ENCODE results near the gene SOS1.

The SOS1 gene

GRCh38 chr2:38968021-38968420, 152.8 kb downstream of the SOS1 start:
- H3K9me3 ChIP-seq: no peaks in the 10 kb centered on the region

GRCh38 chr2:38966678-38967077, 154.2 kb downstream of the SOS1 start:
- intact Hi-C loops (cut with DNase I; ENCODE audit: low total_unique reads): no loop called here
- Histone ChIP-seq H3K27ac (no peak overlapping the region), H3K27me3 (no peaks in the 10 kb centered on the region), H3K4me1 (no peaks in the 10 kb centered on the region), H3K4me3 (no peak overlapping the region), H3K36me3 (peaks cover 0 to 6% (median 0%) of the 10 kb centered on the region in 3 donors), H3K9me3 (no peaks in the 10 kb centered on the region)
- DNase-seq: no peak
- TF ChIP-seq, protein P1, sequence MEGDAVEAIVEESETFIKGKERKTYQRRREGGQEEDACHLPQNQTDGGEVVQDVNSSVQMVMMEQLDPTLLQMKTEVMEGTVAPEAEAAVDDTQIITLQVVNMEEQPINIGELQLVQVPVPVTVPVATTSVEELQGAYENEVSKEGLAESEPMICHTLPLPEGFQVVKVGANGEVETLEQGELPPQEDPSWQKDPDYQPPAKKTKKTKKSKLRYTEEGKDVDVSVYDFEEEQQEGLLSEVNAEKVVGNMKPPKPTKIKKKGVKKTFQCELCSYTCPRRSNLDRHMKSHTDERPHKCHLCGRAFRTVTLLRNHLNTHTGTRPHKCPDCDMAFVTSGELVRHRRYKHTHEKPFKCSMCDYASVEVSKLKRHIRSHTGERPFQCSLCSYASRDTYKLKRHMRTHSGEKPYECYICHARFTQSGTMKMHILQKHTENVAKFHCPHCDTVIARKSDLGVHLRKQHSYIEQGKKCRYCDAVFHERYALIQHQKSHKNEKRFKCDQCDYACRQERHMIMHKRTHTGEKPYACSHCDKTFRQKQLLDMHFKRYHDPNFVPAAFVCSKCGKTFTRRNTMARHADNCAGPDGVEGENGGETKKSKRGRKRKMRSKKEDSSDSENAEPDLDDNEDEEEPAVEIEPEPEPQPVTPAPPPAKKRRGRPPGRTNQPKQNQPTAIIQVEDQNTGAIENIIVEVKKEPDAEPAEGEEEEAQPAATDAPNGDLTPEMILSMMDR (IDR thresholded peaks at IDR 0.05): no peak

More at GRCh38 chr2:38968021-38968420, 152.8 kb downstream of the SOS1 start:
- Histone ChIP-seq H3K27me3 (no peaks in the 10 kb centered on the region), H3K4me1 (no peaks in the 10 kb centered on the region), H3K36me3 (peaks cover 0 to 6% (median 0%) of the 10 kb centered on the region in 3 donors), H3K27ac (no peak overlapping the region), H3K4me3 (no peak overlapping the region)
- TF ChIP-seq, protein P1 (IDR thresholded peaks at IDR 0.05): no peak
- intact Hi-C loops (cut with DNase I; ENCODE audit: low total_unique reads): no loop called here
- no peak for DNase-seq

DNA sequence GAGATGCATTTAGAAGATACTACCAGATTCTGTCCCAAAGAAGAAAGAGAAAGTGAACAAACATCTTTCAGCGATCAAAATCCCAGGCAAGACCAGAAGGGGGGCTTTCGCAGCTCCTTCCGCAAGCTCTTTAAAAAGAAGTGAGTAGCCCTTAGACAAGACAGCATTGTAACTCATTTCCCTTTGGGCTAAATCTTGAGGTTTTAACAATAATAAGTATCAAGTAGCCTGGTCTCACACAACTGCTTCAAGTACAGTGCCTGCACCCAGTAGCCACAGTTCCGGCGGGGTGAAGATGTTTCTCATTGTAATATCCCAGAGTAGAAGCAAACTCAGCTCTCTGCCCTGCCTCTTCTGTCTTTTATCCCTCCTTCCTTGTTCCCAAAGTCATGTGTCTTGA, 154.8 kb downstream of the SOS1 start:
- Histone ChIP-seq H3K27me3 (no peaks in the 10 kb centered on the region), H3K4me3 (no peak overlapping the region), H3K36me3 (peaks cover 0 to 6% (median 0%) of the 10 kb centered on the region in 3 donors), H3K27ac (no peak overlapping the region), H3K4me1 (no peaks in the 10 kb centered on the region), H3K9me3 (no peaks in the 10 kb centered on the region)
- TF ChIP-seq, protein P1 (IDR thresholded peaks at IDR 0.05): no peak
- intact Hi-C loops (cut with DNase I; ENCODE audit: low total_unique reads): no loop called here
- no peak for DNase-seq

DNA sequence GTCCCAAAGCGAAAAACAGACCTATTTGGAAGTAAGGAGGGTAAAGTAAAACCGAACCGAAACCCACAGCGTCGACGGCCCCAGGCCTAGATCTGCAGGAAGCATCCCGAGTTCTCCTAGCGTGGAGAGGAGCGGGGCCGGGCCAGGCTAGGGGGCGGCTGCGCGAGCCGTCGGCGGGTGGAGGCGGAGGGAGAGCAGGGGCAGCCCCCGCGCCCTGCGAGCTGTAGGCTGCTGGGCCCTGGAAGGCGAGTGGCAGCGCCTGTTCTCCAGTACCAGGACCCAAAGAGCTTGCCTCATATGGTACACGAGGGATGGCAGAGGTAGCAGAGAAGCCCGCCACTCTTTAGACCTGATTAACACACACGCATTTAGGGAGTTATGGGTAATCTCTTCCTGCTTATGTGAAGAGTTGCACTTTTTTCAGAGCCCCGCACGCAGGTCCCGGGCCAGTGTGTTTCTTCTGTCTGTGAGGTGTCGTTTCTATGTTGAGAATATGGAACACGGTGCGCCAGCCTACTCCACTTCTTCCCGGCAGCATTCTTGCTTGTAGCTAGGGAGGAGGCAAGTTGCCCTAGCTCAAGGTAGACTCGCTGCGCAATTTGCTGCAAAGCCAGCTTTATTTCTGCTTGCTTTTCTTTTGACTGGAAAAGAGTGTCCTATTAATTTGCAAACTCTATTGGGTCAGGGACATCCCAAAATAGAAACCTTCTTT, 160.1 kb downstream of the SOS1 start:
- Histone ChIP-seq H3K36me3 (no peaks in the 10 kb centered on the region), H3K4me1 (peaks cover 0 to 14% (median 6%) of the 10 kb centered on the region in 4 donors), H3K9me3 (no peaks in the 10 kb centered on the region), H3K27me3 (no peaks in the 10 kb centered on the region), H3K27ac (peak overlapping the region in 1 of 2 donors; percentile 28), H3K4me3 (peak overlapping the region; percentile 47 to 60)
- TF ChIP-seq, protein P1 (IDR thresholded peaks at IDR 0.05): no peak
- intact Hi-C loops (cut with DNase I; ENCODE audit: low total_unique reads): no loop called here
- DNase-seq: no peak

DNA sequence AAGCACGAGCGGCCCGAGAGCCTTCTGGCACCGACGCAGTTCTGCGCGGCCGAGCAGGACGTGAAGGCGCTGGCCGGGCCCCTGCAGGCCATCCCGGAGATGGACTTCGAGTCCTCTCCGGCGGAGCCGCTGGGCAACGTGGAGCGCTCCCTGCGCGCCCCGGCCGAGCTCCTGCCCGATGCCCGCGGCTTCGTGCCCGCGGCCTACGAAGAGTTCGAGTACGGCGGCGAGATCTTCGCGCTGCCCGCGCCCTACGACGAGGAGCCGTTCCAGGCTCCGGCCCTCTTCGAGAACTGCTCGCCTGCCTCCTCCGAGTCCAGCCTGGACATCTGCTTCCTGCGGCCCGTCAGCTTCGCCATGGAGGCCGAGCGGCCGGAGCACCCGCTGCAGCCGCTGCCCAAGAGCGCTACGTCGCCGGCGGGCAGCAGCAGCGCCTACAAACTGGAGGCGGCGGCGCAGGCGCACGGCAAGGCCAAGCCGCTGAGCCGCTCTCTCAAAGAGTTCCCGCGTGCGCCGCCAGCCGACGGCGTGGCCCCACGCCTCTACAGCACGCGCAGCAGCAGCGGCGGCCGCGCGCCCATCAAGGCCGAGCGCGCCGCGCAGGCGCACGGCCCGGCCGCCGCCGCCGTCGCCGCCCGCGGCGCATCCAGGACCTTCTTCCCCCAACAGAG, 160.8 kb downstream of the SOS1 start:
- peak; percentile 69 to 81 for DNase-seq
- no peaks in the 10 kb centered on the region for H3K36me3 ChIP-seq
- H3K27ac ChIP-seq: peak overlapping the region; percentile 12 to 28
- intact Hi-C loops (cut with DNase I; ENCODE audit: low total_unique reads): no loop called here
- H3K9me3 ChIP-seq: no peaks in the 10 kb centered on the region
- H3K4me3 ChIP-seq: peak overlapping the region; percentile 47 to 60
- H3K4me1 ChIP-seq: peaks cover 0 to 14% (median 6%) of the 10 kb centered on the region in 4 donors
- no peaks in the 10 kb centered on the region for H3K27me3 ChIP-seq
- TF ChIP-seq, protein P1 (IDR thresholded peaks at IDR 0.05): peak in 1 of 2 experiments; percentile 13
